GM08714 (cell line): Measurements from ENCODE around the gene NRDE2.
"Not testable (repeated sequence)": the region's sequence is repeated elsewhere in the genome, so short reads cannot be mapped to it uniquely, and the experiment has no call there.

Experiments
- H3K4me3 ChIP-seq: fragments of 200-500 bp; sonication (Bioruptor generic); 2 replicates; pipeline ENCODE4 v1.5.1; 2014; ENCODE audit warnings: mild to moderate bottlenecking, low read length, inconsistent platforms
- ZNF274 ChIP-seq: IDR thresholded peaks from 2 replicates; pipeline ENCODE4 v1.6.1; 2012; ENCODE audit warnings: mild to moderate bottlenecking, low read depth, low read length

NRDE2 gene

DNA sequence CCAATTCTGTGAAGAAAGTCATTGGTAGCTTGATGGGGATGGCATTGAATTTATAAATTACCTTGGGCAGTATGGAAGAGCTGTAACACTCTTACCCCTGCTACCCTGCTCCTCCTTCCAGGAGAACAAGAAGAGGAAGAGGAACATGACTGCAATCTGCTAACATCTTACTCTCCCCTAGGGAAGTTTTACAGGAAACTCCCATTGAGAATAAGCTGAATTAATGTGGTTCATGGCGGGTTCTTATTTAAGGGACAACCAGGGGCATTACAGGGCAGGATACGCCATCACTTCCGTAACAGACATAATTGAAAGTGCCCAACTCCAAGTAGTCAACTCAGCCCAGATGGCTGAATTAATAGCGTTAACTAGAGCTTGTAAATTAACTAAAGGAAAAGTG lies 84.8 kb downstream of the NRDE2 start:
- TF ChIP-seq ZNF274, result no peak
- no peak overlapping the region for H3K4me3 ChIP-seq

DNA sequence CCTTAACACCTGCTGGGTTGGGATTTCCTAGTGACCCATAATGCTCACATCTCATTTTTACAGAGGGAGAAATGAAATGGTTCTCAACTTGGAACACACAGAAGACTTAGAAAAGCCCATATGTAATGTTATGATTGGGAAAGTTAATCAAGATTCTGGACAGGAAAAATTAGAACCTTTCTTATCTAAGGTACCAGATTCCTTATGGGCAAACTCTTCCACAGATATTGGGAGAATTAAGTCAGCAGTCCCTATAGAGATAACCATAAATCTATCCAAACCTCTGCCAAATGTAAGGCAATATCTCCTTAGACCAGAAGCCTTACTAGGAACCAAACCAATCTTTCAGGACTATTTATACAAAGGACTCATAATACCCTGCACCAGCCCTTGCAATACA lies 89.3 kb downstream of the NRDE2 start:
- no peak overlapping the region for H3K4me3 ChIP-seq
- no peak for TF ChIP-seq ZNF274

DNA sequence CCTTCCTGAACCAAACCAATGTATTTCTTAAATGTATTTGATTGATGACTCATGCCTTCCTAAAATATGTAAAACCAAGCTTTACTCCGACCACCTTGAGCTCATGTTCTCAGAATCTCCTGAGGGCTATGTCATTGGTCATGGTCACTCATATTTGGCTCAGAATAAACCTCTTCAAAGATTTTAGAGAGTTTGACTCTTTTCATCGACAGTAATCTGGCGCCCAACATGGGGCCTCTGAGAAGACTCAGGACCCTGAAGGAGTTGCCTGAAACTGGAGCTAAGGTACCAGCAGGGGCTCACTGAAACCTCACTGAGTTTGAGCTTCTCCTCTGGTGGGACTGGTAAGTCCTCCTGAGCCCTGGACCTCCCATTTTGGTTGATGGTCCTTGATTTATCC lies 92.6 kb downstream of the NRDE2 start:
- no peak for TF ChIP-seq ZNF274
- H3K4me3 ChIP-seq, result no peak overlapping the region

DNA sequence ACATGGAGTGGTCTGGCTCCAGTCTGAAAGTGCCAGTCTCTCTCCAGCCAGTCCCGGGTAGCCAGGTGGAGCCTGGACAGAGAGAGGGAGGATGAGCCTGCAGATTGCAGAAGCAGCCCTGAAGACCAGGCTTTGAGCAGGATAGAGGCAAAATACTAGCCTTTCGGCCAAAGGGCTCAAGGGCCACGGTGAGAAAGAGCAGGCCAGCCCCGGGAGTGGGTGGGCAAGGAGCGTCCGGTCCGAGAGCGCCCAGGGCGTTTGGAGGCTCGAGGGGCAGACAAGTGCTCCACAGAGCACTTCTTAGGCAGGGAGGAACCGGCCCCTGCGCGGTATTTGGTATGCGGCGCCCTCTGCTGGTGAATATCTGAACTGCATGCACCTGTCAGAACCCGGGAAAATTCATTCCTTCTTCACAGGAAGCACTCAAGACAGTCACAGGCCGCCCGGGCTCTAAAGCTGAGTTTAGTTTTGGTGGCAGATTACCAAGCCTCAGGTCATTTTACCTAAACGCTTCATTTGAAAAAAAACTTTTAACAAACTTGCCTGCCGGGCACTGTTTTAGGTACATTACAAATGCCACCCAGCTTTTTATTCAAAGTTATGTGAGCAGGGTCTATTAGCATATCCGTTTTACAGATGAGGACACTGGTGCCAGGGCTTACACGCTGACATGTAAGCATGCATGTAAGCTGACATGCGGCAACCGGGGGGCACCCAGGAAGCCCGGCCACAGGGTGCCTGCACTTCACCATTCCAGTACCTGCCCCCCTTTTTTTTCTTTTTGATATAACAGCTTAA lies 96.4 kb downstream of the NRDE2 start:
- no peak overlapping the region for H3K4me3 ChIP-seq
- TF ChIP-seq ZNF274, result no peak

DNA sequence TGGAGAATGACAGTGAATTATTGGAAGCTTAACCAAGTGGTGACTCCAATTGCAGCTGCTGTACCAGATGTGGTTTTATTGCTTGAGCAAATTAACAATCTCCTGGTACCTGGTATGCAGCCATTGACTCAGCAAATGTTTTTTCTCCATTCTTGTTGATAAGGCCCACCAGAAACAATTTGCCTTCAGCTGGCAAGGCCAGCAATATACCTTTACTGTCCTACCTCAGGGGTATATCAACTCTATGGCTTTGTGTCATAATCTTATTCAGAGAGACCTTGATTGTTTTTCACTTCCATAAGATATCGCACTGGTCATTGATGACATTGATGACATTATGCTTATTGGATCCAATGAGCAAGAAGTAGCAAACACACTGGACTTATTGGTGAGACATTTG lies 101.8 kb downstream of the NRDE2 start:
- H3K4me3 ChIP-seq, result not testable (repeated sequence)

DNA sequence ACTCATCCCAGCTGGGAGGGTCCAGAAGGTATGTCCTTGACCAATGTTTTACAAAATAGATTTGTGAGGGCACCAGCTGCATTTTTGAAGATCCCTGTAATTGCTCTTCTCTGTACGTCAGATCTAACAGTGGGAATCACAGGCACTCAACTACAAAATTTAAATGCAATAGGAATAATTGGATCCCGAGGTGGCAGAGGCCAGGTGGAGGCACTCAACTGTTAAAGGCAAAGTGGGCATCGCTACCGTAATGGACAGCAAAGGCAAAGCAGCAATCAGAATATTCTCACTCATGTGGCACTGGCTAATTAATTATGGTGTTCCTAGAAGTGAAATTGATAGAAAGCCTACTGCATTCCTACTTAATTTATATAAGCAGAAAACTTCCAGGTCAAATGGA lies 103.3 kb downstream of the NRDE2 start:
- no peak overlapping the region for H3K4me3 ChIP-seq
- no peak for TF ChIP-seq ZNF274
